ENCODE measurements around the gene NACC2. TPM values are rescaled to one million over a fixed set of nuclear protein-coding genes. Genes with fewer than 3 reads are reported as not detected.

Gene NACC2
- total and polyA plus RNA-seq, 2 of the 8 experiments (the other 6 are each of a cell fraction or from before 2014, with no cell fraction given): 8.3 to 14.0 TPM

DNA sequence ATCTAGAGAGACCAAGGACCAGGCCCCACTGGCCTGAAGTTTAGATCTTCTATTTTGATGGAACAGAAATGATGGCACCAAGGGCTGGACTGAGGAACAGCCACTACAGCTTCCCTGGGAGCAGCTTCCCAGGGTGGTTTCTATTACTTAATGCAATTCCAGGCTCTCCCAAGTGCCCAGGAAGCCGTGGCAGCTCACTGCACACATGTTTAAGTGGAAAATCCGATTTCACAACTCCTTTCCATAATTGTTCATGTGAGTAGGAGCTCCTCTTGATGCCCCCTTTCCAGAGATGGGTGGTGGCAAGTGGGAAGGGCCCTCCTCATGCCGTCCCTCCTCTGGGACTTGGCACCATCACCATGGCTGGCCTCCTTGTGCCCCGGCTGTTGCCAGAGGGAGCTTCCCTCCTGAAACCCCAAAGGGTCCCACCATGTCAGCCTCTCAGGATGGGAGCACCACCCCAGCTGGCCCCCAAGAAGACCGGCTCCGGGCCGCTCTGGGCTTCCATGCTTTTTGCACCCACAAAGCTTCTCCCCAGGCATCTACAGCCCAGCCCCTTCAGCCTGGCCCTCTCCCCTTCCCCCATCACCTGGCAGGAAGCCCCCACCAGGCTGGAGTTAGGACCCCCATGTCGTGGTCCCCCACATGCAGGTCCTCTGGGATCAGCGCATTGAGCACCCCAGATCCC lies 124.8 kb downstream of the NACC2 start:
- no peak overlapping the region for H3K9ac ChIP-seq (replicated peaks in 1 of 4; ENCODE audit: extremely low read depth in 1 of 4, low read depth in 3 of 4, low read length in 3 of 4)
- CTCF ChIA-PET (ENCODE audit: partially characterized antibody): interaction anchor here (1.4 to 5.8 kb wide), 4 partner anchors 16 to 169 kb away, joined by 4 to 98 read pairs (median 6); no protein-coding TSS in a partner anchor
- no peak overlapping the region for H3K4ac ChIP-seq (replicated peaks; ENCODE audit: insufficient read length, low read depth, low read length)
- H4K20me1 ChIP-seq (replicated peaks in 1 of 2; ENCODE audit: control insufficient read depth in 1 of 2, insufficient read depth in 2 of 2, low read length in 2 of 2): peaks cover 0 to 9% of the 10 kb centered on the region in 2 experiments
- no peak overlapping the region for H3K4me3 ChIP-seq (ENCODE audit: extremely low read depth in 1 of 4, insufficient read depth in 2 of 4, low read depth in 3 of 4, low read length in 4 of 4)
- H2BK120ac ChIP-seq (replicated peaks; ENCODE audit: low read depth, low read length): no peak overlapping the region
- no peak overlapping the region for H4K8ac ChIP-seq (ENCODE audit: extremely low read depth, insufficient read depth, low read length)
- FAIRE-seq (no peak), DNase-seq (ENCODE audit: low read depth in 1 of 2, low spot score in 2 of 2) (no peak)
- no peak overlapping the region for H2AK5ac ChIP-seq (ENCODE audit: low read depth, low read length)
- H3K18ac ChIP-seq (ENCODE audit: extremely low read depth, low read length): no peak overlapping the region
- H3K4me1 ChIP-seq (replicated peaks in 1 of 4; ENCODE audit: control insufficient read depth in 3 of 4, insufficient read depth in 4 of 4, low read length in 3 of 4): peaks cover 0 to 8% (median 4%) of the 10 kb centered on the region in 4 experiments; a peak in 6 of 7 replicates
- no peaks in the 10 kb centered on the region for H3K79me2 ChIP-seq (ENCODE audit: control insufficient read depth in 1 of 2, insufficient read depth in 2 of 2, low read length in 2 of 2)
- 0 out of 2 replicates have a peak overlapping the region, but pooled peaks have one; percentile 46 for H2BK15ac ChIP-seq (ENCODE audit: low read length)
- no peaks in the 10 kb centered on the region for H3K9me3 ChIP-seq (ENCODE audit: insufficient read depth in 2 of 2, low read depth in 1 of 2, low read length in 1 of 2)
- H2AFZ ChIP-seq (ENCODE audit: low read length): no peak overlapping the region
- POLR2A ChIA-PET (ENCODE audit: partially characterized antibody): interaction anchor here (1.4 to 2.0 kb wide), 2 partner anchors 9 to 141 kb away, joined by 4 to 5 read pairs; partner anchors contain the start of gene UBAC1
- H2BK12ac ChIP-seq (ENCODE audit: low read depth, low read length): no peak overlapping the region
- no peak for TF ChIP-seq TAF1 (IDR thresholded peaks at IDR 0.05; ENCODE audit: low read depth, low read length)
- H3K79me1 ChIP-seq (ENCODE audit: low read depth, low read length): no peaks in the 10 kb centered on the region
- H4K5ac ChIP-seq (ENCODE audit: insufficient read length, low read depth, low read length): no peak overlapping the region
- H3K23me2 ChIP-seq (ENCODE audit: low read depth, low read length): no peaks in the 10 kb centered on the region; the same call in 1 of the 2 replicates
- WGBS, 2 experiments (ENCODE audit: extremely low coverage in 1 of 2, insufficient coverage in 1 of 2, insufficient read length in 1 of 2, insufficient replicate concordance in 2 of 2, low coverage in 1 of 2, low lambda C conversion rate in 2 of 2, missing lambda C conversion rate in 1 of 2): 76% methylated on average over 9 of the region's 9 CpGs; no CpG with 5 or more reads in 1 of the 2 experiments
- no peaks in the 10 kb centered on the region for H3K36me3 ChIP-seq (ENCODE audit: control insufficient read depth in 2 of 4, insufficient read depth in 4 of 4, low read length in 3 of 4)
- H3K4me2 ChIP-seq (ENCODE audit: insufficient read depth in 1 of 2, low read depth in 2 of 2, low read length in 2 of 2): no peak overlapping the region
- no peak overlapping the region for H4K91ac ChIP-seq (replicated peaks; ENCODE audit: insufficient read length, low read length)
- no peak overlapping the region for H2BK20ac ChIP-seq (ENCODE audit: low read length)
- no peak overlapping the region for H3K27ac ChIP-seq (ENCODE audit: low read depth, low read length)
- no peak overlapping the region for H2BK5ac ChIP-seq (ENCODE audit: low read depth, low read length)
- H3K27me3 ChIP-seq (replicated peaks in 1 of 4; ENCODE audit: control insufficient read depth in 3 of 4, extremely low read depth in 1 of 4, insufficient read depth in 3 of 4, low read length in 3 of 4): no peaks in the 10 kb centered on the region
- no peak overlapping the region for H3K23ac ChIP-seq (ENCODE audit: insufficient read length)
- H3K56ac ChIP-seq (replicated peaks; ENCODE audit: insufficient read length, low read depth, low read length): no peak overlapping the region
- H3K14ac ChIP-seq (ENCODE audit: insufficient read length): no peak overlapping the region
